GM18867 (cell line): ENCODE results near the gene FOXRED1.
"Not testable (repeated sequence)": the region's sequence is repeated elsewhere in the genome, so short reads cannot be mapped to it uniquely, and the experiment has no call there.

ENCODE experiments used
- ATAC-seq: cut with Tn5 transposase; IDR thresholded peaks from one replicate; pipeline ENCODE4 v1.9.1; 2021; ENCODE audit warnings: mild to moderate bottlenecking, moderate library complexity; ENCODE audit not compliant: unreplicated experiment

FOXRED1 gene

DNA sequence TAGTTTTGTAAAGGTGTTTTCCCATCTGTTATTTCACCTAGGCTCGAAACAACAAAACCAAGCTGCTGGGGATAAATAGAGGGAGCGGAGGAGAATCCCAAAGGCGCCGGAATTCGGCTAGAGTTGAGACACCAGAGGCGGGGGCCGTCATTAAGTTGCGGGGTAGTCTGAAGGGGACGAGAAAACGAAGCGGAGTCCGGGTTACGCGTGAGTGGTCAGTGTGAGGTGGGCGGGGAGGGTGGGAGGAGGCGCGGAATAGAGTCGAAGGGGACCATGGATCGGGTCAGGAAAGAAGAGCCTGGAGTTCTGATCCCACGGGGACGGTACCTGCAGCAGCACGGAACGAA, 620 bp upstream of the FOXRED1 start:
- no peak for ATAC-seq

DNA sequence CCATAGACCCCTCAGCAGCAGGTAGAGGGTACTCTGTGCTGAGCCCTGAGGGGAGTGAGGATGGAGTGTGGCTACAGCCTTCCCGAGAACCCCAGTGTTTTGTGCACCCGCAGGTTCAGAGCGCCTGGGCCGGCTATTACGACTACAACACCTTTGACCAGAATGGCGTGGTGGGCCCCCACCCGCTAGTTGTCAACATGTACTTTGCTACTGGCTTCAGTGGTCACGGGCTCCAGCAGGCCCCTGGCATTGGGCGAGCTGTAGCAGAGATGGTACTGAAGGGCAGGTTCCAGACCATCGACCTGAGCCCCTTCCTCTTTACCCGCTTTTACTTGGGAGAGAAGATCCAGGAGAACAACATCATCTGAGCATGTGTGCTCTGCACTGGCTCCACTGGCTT, 8.4 kb downstream of the FOXRED1 start:
- no peak for ATAC-seq

DNA sequence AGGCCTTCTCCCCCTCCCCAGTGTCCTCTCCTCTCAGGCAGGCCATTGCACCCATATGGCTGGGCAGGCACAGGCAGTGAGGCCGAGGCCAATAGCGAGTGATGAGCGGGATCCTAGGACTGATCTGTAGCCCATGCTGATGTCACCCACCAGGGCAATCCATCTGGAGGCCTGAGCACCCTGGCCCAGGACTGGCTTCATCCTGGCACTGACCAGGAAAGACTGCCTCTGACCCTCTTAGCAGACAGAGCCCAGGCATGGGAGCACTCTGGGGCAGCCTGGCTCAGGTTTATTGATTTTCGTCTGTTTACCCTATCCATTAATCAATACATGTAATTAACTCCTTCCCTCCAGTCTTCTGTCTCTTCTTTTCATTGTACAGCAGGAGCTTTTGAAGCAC, 8.8 kb downstream of the FOXRED1 start:
- ATAC-seq, result no peak

DNA sequence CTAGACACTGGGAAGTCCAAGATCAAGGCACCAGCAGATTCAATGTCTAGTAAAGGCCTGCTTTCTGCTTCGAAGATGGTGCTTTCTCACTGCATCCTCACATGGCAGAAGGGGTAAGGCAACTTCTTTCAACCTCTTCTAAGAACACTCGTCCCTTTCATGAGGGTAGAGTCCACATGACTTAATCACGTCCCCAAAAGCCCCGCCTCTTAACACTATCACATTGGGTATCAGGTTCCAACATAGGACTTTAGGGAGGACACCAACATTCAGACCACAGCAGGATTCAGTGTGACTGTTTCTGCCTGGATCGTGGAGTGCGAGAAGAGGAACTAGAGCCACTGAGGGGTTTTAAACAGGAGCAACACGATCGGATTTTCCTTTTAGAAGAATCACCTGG, 10.2 kb downstream of the FOXRED1 start:
- no peak for ATAC-seq

DNA sequence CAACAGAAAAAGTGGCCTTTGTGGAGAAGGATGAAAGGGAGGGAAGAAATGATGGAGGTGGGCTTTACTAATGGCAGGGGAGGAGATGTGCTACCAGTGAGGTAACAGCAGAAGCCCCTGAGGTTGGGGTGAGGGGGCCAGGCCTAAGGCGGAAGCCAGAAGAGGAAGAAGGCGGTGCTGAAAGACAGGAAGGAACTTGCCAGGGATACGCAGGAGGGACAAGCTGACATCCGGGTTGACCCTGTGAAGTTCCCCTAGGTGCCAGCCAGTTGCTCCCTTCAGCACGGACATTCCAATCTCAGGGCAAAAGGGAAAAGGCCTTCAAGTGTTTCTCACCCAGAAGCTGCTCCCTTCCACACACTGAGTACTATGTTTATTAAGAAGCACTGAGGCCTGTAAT, 11.6 kb downstream of the FOXRED1 start:
- no peak for ATAC-seq

GRCh38 chr11:126281245-126281644, 12.3 kb downstream of the FOXRED1 start:
- no peak for ATAC-seq

DNA sequence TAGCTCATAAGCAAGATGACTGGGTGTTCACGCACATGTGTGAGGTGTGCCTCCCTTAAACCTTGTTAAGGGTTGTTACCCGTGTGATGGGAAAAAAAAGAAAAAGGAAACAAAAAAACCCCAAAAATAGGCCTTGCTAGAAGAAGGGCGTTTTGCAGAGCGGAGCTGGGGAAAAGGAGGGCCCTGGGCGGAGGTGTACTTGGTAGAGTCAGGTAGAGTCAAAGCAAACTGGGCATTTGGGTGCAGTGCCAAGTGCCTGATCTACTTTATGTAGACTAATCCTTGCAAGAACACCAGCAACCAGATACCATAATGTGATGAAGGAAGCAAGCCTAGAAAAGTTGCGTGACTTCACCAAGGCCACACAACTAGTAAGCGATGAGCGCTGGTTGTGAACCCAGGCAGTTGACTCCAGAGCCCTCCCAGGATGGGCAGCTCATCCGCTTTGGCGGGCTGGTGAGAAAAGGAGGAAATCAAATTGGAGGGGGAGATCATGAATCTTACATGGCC, 12.8 kb downstream of the FOXRED1 start:
- no peak for ATAC-seq

GRCh38 chr11:126282361-126282735, 13.4 kb downstream of the FOXRED1 start:
- ATAC-seq, result no peak

GRCh38 chr11:126282736-126283591, 14.0 kb downstream of the FOXRED1 start, which contains the start of gene TIRAP:
Gene TIRAP, plus strand, starts transcription at chr11:126283093. Its CDS starts 7,802 bp downstream, at chr11:126290895.
- ATAC-seq, result peak; percentile 65

GRCh38 chr11:126284829-126285228, 15.9 kb downstream of the FOXRED1 start:
- ATAC-seq, result peak; percentile 61

- no peak for ATAC-seq
Observed at GRCh38 chr11:126288237-126288636, 19.3 kb downstream of the FOXRED1 start.

DNA sequence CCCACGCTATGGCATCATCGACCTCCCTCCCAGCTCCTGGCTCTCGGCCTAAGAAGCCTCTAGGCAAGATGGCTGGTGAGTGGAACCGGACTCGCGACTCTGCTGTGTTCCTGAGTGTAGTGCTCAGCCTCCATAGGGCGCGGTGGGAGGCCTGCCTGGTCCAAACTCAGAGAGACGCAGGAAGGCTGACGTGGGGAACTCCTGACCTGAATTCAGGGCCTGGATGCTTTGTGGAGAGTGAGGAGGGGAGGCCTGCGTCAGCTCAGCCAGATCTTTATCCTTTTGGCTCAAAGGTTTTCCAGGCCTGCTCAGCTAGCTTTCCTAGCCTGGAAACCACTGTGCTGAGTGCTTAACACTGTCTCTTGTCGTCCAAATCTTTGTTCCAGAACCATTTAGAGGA, 21.9 kb downstream of the FOXRED1 start:
- ATAC-seq, result no peak

DNA sequence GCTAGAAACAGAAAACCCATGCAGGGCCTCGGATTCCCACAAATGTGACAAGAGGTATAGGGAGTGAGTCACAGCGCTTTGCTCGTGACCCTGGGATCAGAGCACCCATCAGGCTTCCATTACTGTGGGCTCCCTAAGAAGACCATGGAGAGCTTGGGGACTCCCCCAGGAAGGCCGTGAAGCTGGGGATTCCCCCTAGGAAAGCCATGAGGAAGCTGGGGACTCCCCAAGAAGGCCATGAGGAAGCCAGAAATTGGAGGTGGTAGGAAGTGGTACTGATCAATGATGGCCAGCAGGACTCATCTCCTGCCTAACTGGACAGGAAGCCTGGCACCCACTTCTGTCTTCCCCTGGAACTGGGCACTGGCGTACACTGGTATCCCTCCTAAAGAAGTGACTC, 24.8 kb downstream of the FOXRED1 start:
- no peak for ATAC-seq

- no peak for ATAC-seq
Observed at GRCh38 chr11:126297004-126297403, 28.1 kb downstream of the FOXRED1 start.

- peak; percentile 82 for ATAC-seq
Observed at GRCh38 chr11:126303623-126304456, 34.9 kb downstream of the FOXRED1 start, which contains the start of gene DCPS. Gene DCPS, plus strand, starts transcription at chr11:126304060. Its CDS starts 21 bp downstream, at chr11:126304081.

GRCh38 chr11:126304457-126305075, 35.6 kb downstream of the FOXRED1 start:
- peak; percentile 37 for ATAC-seq

DNA sequence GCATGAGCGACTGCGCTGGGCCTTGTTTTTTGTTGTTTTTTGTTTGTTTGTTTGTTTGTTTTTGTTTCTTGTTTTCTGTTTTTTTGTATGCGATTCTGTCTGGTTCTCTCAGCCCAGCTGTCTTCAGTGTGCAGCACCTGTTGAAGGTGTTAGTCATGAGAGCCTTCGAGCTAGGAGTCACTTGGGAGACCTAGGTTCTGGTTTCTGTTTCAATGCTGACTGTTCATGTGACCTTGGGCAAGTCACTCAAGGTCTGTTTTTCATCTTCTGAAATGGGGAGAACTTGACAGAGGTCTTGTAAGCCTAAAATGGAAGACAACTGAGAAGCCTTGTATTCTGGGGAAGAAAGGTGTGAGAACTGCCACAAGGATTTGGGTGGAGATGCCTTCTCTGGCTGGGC, 36.7 kb downstream of the FOXRED1 start:
- peak; percentile 80 for ATAC-seq

- no peak for ATAC-seq
Observed at GRCh38 chr11:126307706-126308105, 38.8 kb downstream of the FOXRED1 start.

- ATAC-seq, result no peak
Observed at GRCh38 chr11:126308271-126308671, 39.3 kb downstream of the FOXRED1 start.

- ATAC-seq, result not testable (repeated sequence)
Observed at GRCh38 chr11:126308771-126309170, 39.8 kb downstream of the FOXRED1 start.
